ENCODE results near the gene PATL1. TPM values are rescaled to one million over a fixed set of nuclear protein-coding genes. Genes with fewer than 3 reads are reported as not detected.

Gene PATL1
- total RNA-seq, 1 donor from 2014 or later = 36.1 TPM

DNA sequence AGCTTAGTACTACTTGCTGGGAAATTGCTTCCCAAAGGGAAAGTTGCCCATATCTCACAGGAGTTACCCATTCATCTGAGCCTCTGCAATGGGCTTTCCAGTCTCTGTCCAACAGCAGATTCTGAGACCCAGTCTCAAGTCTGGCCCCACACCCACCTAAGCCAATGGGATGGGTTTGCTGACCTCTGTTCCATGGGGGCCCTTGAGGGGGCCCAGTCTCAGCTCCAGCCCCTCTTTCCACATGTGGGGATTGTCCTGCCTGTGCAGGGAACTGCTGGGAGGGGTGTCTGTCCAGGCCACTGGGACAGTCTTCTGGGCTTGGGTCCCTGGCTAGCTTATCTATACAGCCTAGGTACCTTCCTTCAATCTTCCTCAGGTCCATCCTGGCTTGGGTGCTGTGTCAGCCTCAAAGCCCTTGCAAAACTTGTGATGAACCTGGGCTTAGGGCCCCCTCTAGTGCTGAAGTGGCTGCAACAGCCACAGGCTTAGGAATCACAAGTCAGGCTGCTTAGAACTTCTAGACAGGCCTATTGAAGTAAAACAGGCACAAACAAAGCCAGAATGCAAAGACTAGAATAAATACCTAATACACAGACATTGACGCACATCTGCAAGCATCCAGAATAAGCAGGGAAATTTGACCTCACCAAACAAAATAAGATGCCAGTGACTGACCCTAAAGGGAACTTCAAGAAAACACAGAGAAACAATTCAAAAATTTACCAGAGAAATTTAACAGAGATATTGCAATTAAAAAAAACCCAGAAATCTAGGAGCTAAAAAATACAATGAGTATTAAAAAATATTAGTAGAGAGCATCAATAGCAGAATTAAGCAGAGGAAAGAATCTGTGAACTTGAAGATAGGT lies 11.7 kb upstream of the PATL1 start:
- no peak overlapping the region for H3K4me3 Mint-ChIP-seq (ENCODE audit: unreplicated experiment)
- DNase-seq (ENCODE audit: low spot score) = peak; percentile 69
- no peaks in the 10 kb centered on the region for H3K9me3 Mint-ChIP-seq (ENCODE audit: unreplicated experiment)
- H3K4me1 Mint-ChIP-seq (ENCODE audit: unreplicated experiment) = peaks cover 11% of the 10 kb centered on the region
- H3K36me3 Mint-ChIP-seq (ENCODE audit: low read depth, unreplicated experiment) = no peaks in the 10 kb centered on the region
- H3K27me3 Mint-ChIP-seq (ENCODE audit: unreplicated experiment) = peaks cover under 1% of the 10 kb centered on the region
- TF ChIP-seq, protein P1, sequence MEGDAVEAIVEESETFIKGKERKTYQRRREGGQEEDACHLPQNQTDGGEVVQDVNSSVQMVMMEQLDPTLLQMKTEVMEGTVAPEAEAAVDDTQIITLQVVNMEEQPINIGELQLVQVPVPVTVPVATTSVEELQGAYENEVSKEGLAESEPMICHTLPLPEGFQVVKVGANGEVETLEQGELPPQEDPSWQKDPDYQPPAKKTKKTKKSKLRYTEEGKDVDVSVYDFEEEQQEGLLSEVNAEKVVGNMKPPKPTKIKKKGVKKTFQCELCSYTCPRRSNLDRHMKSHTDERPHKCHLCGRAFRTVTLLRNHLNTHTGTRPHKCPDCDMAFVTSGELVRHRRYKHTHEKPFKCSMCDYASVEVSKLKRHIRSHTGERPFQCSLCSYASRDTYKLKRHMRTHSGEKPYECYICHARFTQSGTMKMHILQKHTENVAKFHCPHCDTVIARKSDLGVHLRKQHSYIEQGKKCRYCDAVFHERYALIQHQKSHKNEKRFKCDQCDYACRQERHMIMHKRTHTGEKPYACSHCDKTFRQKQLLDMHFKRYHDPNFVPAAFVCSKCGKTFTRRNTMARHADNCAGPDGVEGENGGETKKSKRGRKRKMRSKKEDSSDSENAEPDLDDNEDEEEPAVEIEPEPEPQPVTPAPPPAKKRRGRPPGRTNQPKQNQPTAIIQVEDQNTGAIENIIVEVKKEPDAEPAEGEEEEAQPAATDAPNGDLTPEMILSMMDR (IDR thresholded peaks at IDR 0.05; ENCODE audit: unreplicated experiment) = peak; percentile 29
- H3K27ac Mint-ChIP-seq (ENCODE audit: unreplicated experiment) = peak overlapping the region; percentile 57

DNA sequence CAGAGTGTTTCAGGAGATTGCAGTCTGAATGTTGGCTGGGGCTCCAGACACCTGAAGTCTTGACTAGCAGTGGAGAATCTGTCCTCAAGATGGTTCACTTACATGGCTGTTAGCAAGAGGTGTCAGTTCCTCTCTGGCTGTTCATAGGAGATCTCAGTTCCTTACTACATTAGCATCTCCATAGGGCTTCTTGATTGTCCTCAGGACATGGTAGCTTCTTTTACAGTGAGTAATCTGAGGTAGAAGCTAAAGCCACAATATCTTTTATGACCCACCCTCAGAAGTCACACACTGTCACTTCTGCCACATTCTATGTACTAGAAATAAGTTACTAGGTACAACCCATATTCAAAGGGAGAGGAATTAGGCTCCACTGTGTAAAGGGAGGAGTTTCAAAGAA lies 10.5 kb upstream of the PATL1 start:
- H3K4me1 Mint-ChIP-seq (ENCODE audit: unreplicated experiment) = peaks cover 11% of the 10 kb centered on the region
- DNase-seq (ENCODE audit: low spot score) = no peak
- H3K27ac Mint-ChIP-seq (ENCODE audit: unreplicated experiment) = no peak overlapping the region
- H3K9me3 Mint-ChIP-seq (ENCODE audit: unreplicated experiment) = no peaks in the 10 kb centered on the region
- H3K4me3 Mint-ChIP-seq (ENCODE audit: unreplicated experiment) = no peak overlapping the region
- H3K36me3 Mint-ChIP-seq (ENCODE audit: low read depth, unreplicated experiment) = no peaks in the 10 kb centered on the region
- TF ChIP-seq, protein P1 (IDR thresholded peaks at IDR 0.05; ENCODE audit: unreplicated experiment) = no peak
- no peaks in the 10 kb centered on the region for H3K27me3 Mint-ChIP-seq (ENCODE audit: unreplicated experiment)

DNA sequence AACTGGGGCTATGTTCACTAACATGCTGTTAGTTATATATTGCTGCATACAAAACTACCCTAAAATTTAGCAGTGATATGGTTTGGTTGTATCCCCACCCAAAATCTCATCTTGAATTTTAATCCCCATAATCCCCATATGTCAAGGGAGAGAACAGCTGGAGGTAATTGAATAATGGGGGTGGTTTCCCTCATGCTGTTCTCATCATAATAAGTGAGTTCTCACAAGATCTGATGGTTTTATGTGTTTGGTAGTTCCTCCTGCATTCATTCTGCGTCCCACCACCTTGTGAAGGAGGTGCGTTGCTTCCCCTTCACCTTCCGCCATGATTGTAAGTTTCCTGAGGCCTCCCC lies 10.0 kb upstream of the PATL1 start:
- peaks cover 11% of the 10 kb centered on the region for H3K4me1 Mint-ChIP-seq (ENCODE audit: unreplicated experiment)
- H3K36me3 Mint-ChIP-seq (ENCODE audit: low read depth, unreplicated experiment) = no peaks in the 10 kb centered on the region
- TF ChIP-seq, protein P1 (IDR thresholded peaks at IDR 0.05; ENCODE audit: unreplicated experiment) = no peak
- H3K27ac Mint-ChIP-seq (ENCODE audit: unreplicated experiment) = no peak overlapping the region
- DNase-seq (ENCODE audit: low spot score) = no peak
- H3K9me3 Mint-ChIP-seq (ENCODE audit: unreplicated experiment) = no peaks in the 10 kb centered on the region
- H3K27me3 Mint-ChIP-seq (ENCODE audit: unreplicated experiment) = no peaks in the 10 kb centered on the region
- no peak overlapping the region for H3K4me3 Mint-ChIP-seq (ENCODE audit: unreplicated experiment)

DNA sequence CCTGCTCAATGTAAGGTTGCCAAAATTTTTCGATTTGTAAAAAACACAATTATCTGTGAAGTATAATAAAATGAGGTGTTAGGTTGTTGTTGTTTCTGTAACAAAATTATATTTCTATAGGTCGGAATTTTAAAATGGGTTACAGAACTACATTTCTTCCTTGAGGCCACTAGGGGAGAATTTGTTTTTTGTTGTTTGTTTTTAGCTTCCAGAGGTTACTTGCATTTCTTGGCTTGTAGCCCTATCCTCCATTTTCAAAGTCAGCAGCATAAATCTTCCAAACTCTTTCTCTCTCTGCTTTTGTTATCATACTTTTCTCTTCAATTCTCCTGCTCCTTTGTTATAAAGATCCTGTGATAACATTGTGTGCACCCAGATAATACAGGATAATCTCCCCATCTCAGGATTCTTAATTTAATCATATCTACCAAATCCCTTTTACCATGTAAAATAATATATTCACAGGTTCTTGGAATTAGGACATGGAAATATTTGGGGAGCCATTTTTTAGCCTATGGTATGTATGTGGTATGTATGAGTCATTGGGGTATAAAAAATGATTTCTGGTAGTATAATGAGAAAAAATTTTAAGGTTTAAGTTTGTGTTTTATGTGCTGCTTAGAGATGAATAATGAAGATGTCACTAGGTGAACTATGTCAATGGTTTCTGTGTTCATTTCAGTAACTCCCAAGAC lies 9.4 kb upstream of the PATL1 start:
- TF ChIP-seq, protein P1 (IDR thresholded peaks at IDR 0.05; ENCODE audit: unreplicated experiment) = peak; percentile 34
- Mint-ChIP-seq H3K27ac (ENCODE audit: unreplicated experiment) (no peak overlapping the region), H3K9me3 (ENCODE audit: unreplicated experiment) (no peaks in the 10 kb centered on the region), H3K36me3 (ENCODE audit: low read depth, unreplicated experiment) (no peaks in the 10 kb centered on the region), H3K4me1 (ENCODE audit: unreplicated experiment) (peaks cover 11% of the 10 kb centered on the region), H3K4me3 (ENCODE audit: unreplicated experiment) (no peak overlapping the region), H3K27me3 (ENCODE audit: unreplicated experiment) (no peaks in the 10 kb centered on the region)
- DNase-seq (ENCODE audit: low spot score) = no peak

DNA sequence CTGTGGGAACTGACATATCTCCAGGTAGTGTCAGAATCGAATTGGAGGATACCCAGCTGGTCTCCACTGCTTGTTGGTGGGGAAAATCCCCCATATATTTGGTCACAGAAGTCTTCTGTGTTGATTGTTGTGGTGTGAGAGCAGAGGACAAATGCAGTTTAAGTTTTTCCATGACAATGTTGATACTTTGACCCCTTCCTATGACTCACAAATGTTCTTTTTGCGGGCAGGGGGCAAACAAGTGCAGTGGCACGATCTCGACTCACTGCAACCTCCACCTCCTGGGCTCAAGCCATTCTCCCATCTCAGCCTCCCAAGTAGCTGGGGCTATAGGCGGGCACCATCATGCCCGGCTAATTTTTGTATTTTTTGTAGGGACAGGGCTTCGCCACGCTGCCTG lies 7.4 kb upstream of the PATL1 start:
- no peaks in the 10 kb centered on the region for H3K9me3 Mint-ChIP-seq (ENCODE audit: unreplicated experiment)
- H3K4me1 Mint-ChIP-seq (ENCODE audit: unreplicated experiment) = peaks cover 4% of the 10 kb centered on the region
- TF ChIP-seq, protein P1 (IDR thresholded peaks at IDR 0.05; ENCODE audit: unreplicated experiment) = no peak
- no peak overlapping the region for H3K4me3 Mint-ChIP-seq (ENCODE audit: unreplicated experiment)
- no peaks in the 10 kb centered on the region for H3K27me3 Mint-ChIP-seq (ENCODE audit: unreplicated experiment)
- no peaks in the 10 kb centered on the region for H3K36me3 Mint-ChIP-seq (ENCODE audit: low read depth, unreplicated experiment)
- H3K27ac Mint-ChIP-seq (ENCODE audit: unreplicated experiment) = no peak overlapping the region
- no peak for DNase-seq (ENCODE audit: low spot score)
